Stimulated activated CD4-positive, alpha-beta T cell treated with anti-CD3 and anti-CD28 coated beads, Interleukin-1b, Interleukin-23, amount 100 ng/mL, for 24 hours (primary cell): Measurements from ENCODE around the gene CALU.

Experiments used
- DNase-seq, 4 experiments: peaks; one replicate each; pipeline ENCODE4 v3.0.0-alpha.2; 2020; ENCODE audit warnings: low read depth in 4 of 4, low spot score in 1 of 4

CALU gene

GRCh38 chr7:128739048-128739962 is at the start of gene CALU:
Gene CALU, plus strand, starts transcription at chr7:128739359. Its CDS starts 9,225 bp downstream, at chr7:128748584.
- DNase-seq, result peak; percentile 82 to 95 (median 87)

GRCh38 chr7:128691227-128691626 is 47.9 kb upstream of the CALU start:
- DNase-seq, result no peak

- no peak for DNase-seq
Observed at GRCh38 chr7:128692623-128693270, 46.4 kb upstream of the CALU start.

GRCh38 chr7:128693373-128694015 is 45.7 kb upstream of the CALU start:
- DNase-seq, result no peak

GRCh38 chr7:128694738-128695137 is 44.4 kb upstream of the CALU start:
- DNase-seq, result no peak

- peak in 2 of 4 experiments; percentile 20 to 36 for DNase-seq
Observed at GRCh38 chr7:128697302-128697905, 41.8 kb upstream of the CALU start.

- DNase-seq, result no peak
Observed at GRCh38 chr7:128699196-128699712, 39.9 kb upstream of the CALU start.

GRCh38 chr7:128699895-128700294 is 39.3 kb upstream of the CALU start:
- no peak for DNase-seq

- no peak for DNase-seq
Observed at GRCh38 chr7:128701062-128701785, 37.9 kb upstream of the CALU start.

- no peak for DNase-seq
Observed at GRCh38 chr7:128703609-128704241, 35.4 kb upstream of the CALU start.

- DNase-seq, result no peak
Observed at GRCh38 chr7:128705891-128706333, 33.2 kb upstream of the CALU start.

- no peak for DNase-seq
Observed at GRCh38 chr7:128707752-128708151, 31.4 kb upstream of the CALU start.

GRCh38 chr7:128708235-128708634 is 30.9 kb upstream of the CALU start:
- no peak for DNase-seq

- DNase-seq, result no peak
Observed at GRCh38 chr7:128708824-128709223, 30.3 kb upstream of the CALU start.

GRCh38 chr7:128710481-128710880 is 28.7 kb upstream of the CALU start:
- DNase-seq, result no peak

GRCh38 chr7:128713794-128714193 is 25.4 kb upstream of the CALU start:
- no peak for DNase-seq

GRCh38 chr7:128714701-128715495 is 24.3 kb upstream of the CALU start:
- no peak for DNase-seq

GRCh38 chr7:128718967-128719642 is 20.1 kb upstream of the CALU start:
- no peak for DNase-seq

- DNase-seq, result no peak
Observed at GRCh38 chr7:128721376-128721775, 17.8 kb upstream of the CALU start.
